Activated CD4-positive, CD25-positive, alpha-beta regulatory T cell treated with anti-CD3 and anti-CD28 coated beads, Interleukin-2, amount 50 U/mL, for 24 hours (primary cell): ENCODE measurements around the gene DPP8.

Experiments used
- ATAC-seq, 2 donors: fragments of 150-1000 bp; cut with Tn5 transposase; one replicate each; pipeline ENCODE4 v1.10.0; 2021; ENCODE audit warnings: mild to moderate bottlenecking in 1 of 2, moderate library complexity in 1 of 2

DPP8 gene

GRCh38 chr15:65423976-65424679 lies 93.4 kb downstream of the DPP8 start:
- ATAC-seq: no peak

GRCh38 chr15:65423150-65423975 lies 94.1 kb downstream of the DPP8 start:
- ATAC-seq: no peak

GRCh38 chr15:65421360-65422215 lies 95.9 kb downstream of the DPP8 start:
- ATAC-seq: peak; percentile 16 to 17

- no peak for ATAC-seq
Observed at GRCh38 chr15:65420975-65421359, 96.5 kb downstream of the DPP8 start.

GRCh38 chr15:65418596-65418995 lies 98.9 kb downstream of the DPP8 start:
- no peak for ATAC-seq

- no peak for ATAC-seq
Observed at GRCh38 chr15:65416845-65417416, 100.6 kb downstream of the DPP8 start.

- no peak for ATAC-seq
Observed at GRCh38 chr15:65414841-65415621, 102.5 kb downstream of the DPP8 start.

- ATAC-seq: no peak
Observed at GRCh38 chr15:65413760-65414144, 103.7 kb downstream of the DPP8 start.

- no peak for ATAC-seq
Observed at GRCh38 chr15:65413051-65413759, 104.3 kb downstream of the DPP8 start.

GRCh38 chr15:65412556-65412955 lies 104.9 kb downstream of the DPP8 start:
- no peak for ATAC-seq

GRCh38 chr15:65411465-65412071 lies 105.9 kb downstream of the DPP8 start:
- no peak for ATAC-seq

GRCh38 chr15:65410972-65411371 lies 106.5 kb downstream of the DPP8 start:
- ATAC-seq: no peak

GRCh38 chr15:65410036-65410435 lies 107.5 kb downstream of the DPP8 start:
- no peak for ATAC-seq

- no peak for ATAC-seq
Observed at GRCh38 chr15:65409036-65409631, 108.4 kb downstream of the DPP8 start.

- no peak for ATAC-seq
Observed at GRCh38 chr15:65408324-65409035, 109.0 kb downstream of the DPP8 start.

GRCh38 chr15:65406424-65407000 lies 111.0 kb downstream of the DPP8 start:
- ATAC-seq: no peak

- no peak for ATAC-seq
Observed at GRCh38 chr15:65405791-65406423, 111.6 kb downstream of the DPP8 start.

GRCh38 chr15:65404186-65404872 lies 113.2 kb downstream of the DPP8 start:
- ATAC-seq: no peak
